ENCODE measurements around the gene MPP2. TPM values are rescaled to one million over a fixed set of nuclear protein-coding genes. Genes with fewer than 3 reads are reported as not detected.
A peak's percentile ranks its signal among the peaks of the same experiment; 100 is the strongest.

The MPP2 gene, protein sequence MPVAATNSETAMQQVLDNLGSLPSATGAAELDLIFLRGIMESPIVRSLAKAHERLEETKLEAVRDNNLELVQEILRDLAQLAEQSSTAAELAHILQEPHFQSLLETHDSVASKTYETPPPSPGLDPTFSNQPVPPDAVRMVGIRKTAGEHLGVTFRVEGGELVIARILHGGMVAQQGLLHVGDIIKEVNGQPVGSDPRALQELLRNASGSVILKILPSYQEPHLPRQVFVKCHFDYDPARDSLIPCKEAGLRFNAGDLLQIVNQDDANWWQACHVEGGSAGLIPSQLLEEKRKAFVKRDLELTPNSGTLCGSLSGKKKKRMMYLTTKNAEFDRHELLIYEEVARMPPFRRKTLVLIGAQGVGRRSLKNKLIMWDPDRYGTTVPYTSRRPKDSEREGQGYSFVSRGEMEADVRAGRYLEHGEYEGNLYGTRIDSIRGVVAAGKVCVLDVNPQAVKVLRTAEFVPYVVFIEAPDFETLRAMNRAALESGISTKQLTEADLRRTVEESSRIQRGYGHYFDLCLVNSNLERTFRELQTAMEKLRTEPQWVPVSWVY
- total RNA-seq (2011; cell fraction: chromatin; rRNA removed; ENCODE audit: low replicate concordance): 0.30 and 1.5 TPM in 2 replicates
- total RNA-seq (2011; cell fraction: nucleolus; rRNA removed): 1.2 and 1.8 TPM in 2 replicates
- 0.66 and 0.99 TPM in 2 replicates for total RNA-seq (2011; cell fraction: nucleoplasm; rRNA removed)
- 0.14 and 0.41 TPM in 2 replicates for total RNA-seq (2014; rRNA removed)
- 0.35 and 0.44 TPM in 2 replicates for total RNA-seq (2014; rRNA removed; fragmentation: Illumina TruSeq; extraction: Trizol)
- total RNA-seq (2015; rRNA removed; fragmentation: Illumina TruSeq; extraction: Trizol): 0.26 and 0.33 TPM in 2 replicates
- 0.45 and 0.53 TPM in 2 replicates for total RNA-seq (2021)
- polyA plus RNA-seq (2011; rRNA removed): 1.0 and 1.2 TPM in 2 replicates
- 1.3 and 1.5 TPM in 2 replicates for polyA plus RNA-seq (2011; cell fraction: cytosol; rRNA removed)
- 1.4 and 1.6 TPM in 2 replicates for polyA plus RNA-seq (2011; cell fraction: nucleus; rRNA removed)
- polyA plus RNA-seq (2012): 0.19 and 0.34 TPM in 2 replicates
- polyA plus RNA-seq (2014; fragmentation: Illumina TruSeq; extraction: Trizol): 0.24 and 0.28 TPM in 2 replicates
- under 1 TPM; 0.04 TPM for polyA plus RNA-seq (2014; fragmentation: Nextera tagmentation; extraction: Ambion mirVana)
- 0.12 and 0.39 TPM in 2 replicates for polyA plus RNA-seq (2014; rRNA removed)
- 0.99 and 1.5 TPM in 2 replicates for polyA minus RNA-seq (2011; rRNA and poly(A)+ RNA removed)
- polyA minus RNA-seq (2011; cell fraction: cytosol; rRNA and poly(A)+ RNA removed): 1.2 and 1.3 TPM in 2 replicates
- 0.89 and 1.9 TPM in 2 replicates for polyA minus RNA-seq (2011; cell fraction: nucleus; rRNA and poly(A)+ RNA removed)
- Bru-seq, nascent RNA: percentile 22 among the genes with signal in this experiment
- BruChase-seq, experiment 1, labeled RNA remaining after a 2-hour chase: percentile 14 among the genes with signal in this experiment
- BruChase-seq, experiment 2, labeled RNA remaining after a 6-hour chase: percentile 13 among the genes with signal in this experiment
- long read RNA-seq, experiment 1, partial matches to known transcripts: 1 of 1 reads
- long read RNA-seq, experiment 1, other reads (novel, unspliced or antisense): 0 of 1 reads
- long read RNA-seq, experiment 2: 0 reads
- long read RNA-seq, experiment 3: 0 reads

DNA sequence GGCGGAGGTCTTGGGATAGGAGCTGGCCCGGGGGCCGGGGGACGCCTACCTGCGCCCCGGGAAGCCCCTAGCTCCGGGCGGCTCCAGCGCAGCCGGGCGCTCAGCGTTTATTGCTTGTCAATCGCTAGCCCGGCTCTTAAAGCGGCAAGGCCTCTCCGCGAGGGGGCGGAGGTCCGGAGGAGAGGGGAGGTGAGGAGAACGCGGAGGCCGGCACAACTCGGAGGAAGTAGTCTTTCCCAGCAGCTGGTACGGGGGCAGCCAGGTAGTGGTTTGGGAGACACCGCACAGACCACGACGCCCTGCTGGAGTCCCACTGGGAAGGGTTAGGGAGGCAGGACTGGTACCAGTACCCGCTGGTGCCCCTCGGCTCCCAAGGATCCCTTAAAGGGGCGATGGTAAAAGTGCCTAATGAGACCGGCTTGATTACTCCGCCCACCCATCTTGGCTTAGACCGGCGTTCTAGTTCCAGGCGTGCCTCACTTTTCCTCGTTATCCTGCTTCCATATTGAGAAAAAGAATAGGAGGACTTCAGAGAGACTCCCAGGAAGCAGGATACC, at the start of gene MPP2:
Gene MPP2 (minus strand): TSS at position 112 of the 557 bp plus-strand sequence. CDS start 3,076 bp downstream, outside the sequence.
- ATAC-seq (peak; percentile 84), DNase-seq (ENCODE audit: extremely low read depth in 1 of 4, low spot score in 3 of 4) (peak; percentile 67 to 80 (median 77)), FAIRE-seq (no peak)
- Histone ChIP-seq H3K9ac (ENCODE audit: insufficient read depth in 1 of 2, low read depth in 2 of 2, low read length in 2 of 2) (peak within 1 kb of the TSS in 1 of 2 experiments; percentile 68; a peak in 2 of 4 replicates), H3K36me3 (ENCODE audit: control insufficient read depth, insufficient read depth, low read length) (no peaks in the 10 kb centered on the region), H3K27ac (ENCODE audit: extremely low read depth, low read depth, low read length) (no peak within 1 kb of the TSS), H3K4me1 (replicated peaks in 1 of 2; ENCODE audit: control insufficient read depth in 2 of 2, insufficient read depth in 2 of 2, low read length in 2 of 2) (peaks cover 0 to 23% of the 10 kb centered on the region in 2 experiments; a peak in 3 of 5 replicates), H3K4me2 (ENCODE audit: insufficient read depth, low read length) (peak within 1 kb of the TSS; percentile 74), H3K9me3 (replicated peaks; ENCODE audit: control insufficient read depth, insufficient read depth, low read depth, low read length) (no peaks in the 10 kb centered on the region), H3K4me3 (peak within 1 kb of the TSS; percentile 8; the same call in 1 of the 2 replicates), H2AFZ (ENCODE audit: low read depth, low read length) (peak within 1 kb of the TSS; percentile 88), H3K9me1 (ENCODE audit: control insufficient read depth, insufficient read depth, low read length) (no peaks in the 10 kb centered on the region), H4K20me1 (replicated peaks; ENCODE audit: control insufficient read depth, insufficient read depth, low read length) (peaks cover 6% of the 10 kb centered on the region; the same call in 1 of the 2 replicates), H3K27me3 (ENCODE audit: control insufficient read depth in 2 of 2, insufficient read depth in 2 of 2, low read length in 2 of 2) (peaks cover 27 to 56% of the 10 kb centered on the region in 2 experiments), H3K79me2 (ENCODE audit: control insufficient read depth, insufficient read depth, low read length) (no peaks in the 10 kb centered on the region)
- intact Hi-C loops (cut with micrococcal nuclease) (no loop called here), in situ Hi-C loops (cut with MboI) (no loop called here)
- CTCF ChIA-PET (ENCODE audit: low intra/inter-chr PET ratio): interaction anchor here (0.5 to 1.5 kb wide), 2 partner anchors 76 to 89 kb away, joined by 3 to 9 read pairs; no protein-coding TSS in a partner anchor
- POLR2A ChIA-PET: interaction anchor here (0.6 to 1.0 kb wide), 3 partner anchors 16 to 117 kb away, joined by 3 to 4 read pairs (median 3); no protein-coding TSS in a partner anchor
- no TSS peak for BruUV-seq (replicated peaks)
- WGBS (ENCODE audit: insufficient coverage, low coverage, missing lambda C conversion rate): under 1% methylated on average over 26 of the region's 36 CpGs
- peak; percentile 85; the same call in 1 of the 2 replicates for TF ChIP-seq TOE1 (IDR thresholded peaks at IDR 0.05; ENCODE audit: borderline replicate concordance)
- no peak for TF ChIP-seq TOE1 (CRISPR knock-in tag; IDR thresholded peaks at IDR 0.05; ENCODE audit: borderline replicate concordance, low read depth)
- TF ChIP-seq U2AF2 (optimal IDR thresholded peaks at IDR 0.05; ENCODE audit: low read depth, low read length): no peak
- no peak for TF ChIP-seq MTA1 (IDR thresholded peaks at IDR 0.05; ENCODE audit: borderline replicate concordance)
- TF ChIP-seq CREB1 (IDR thresholded peaks at IDR 0.05): no peak
- TF ChIP-seq CREB1 (CRISPR knock-in tag; IDR thresholded peaks at IDR 0.05): no peak
- TF ChIP-seq, protein P1, sequence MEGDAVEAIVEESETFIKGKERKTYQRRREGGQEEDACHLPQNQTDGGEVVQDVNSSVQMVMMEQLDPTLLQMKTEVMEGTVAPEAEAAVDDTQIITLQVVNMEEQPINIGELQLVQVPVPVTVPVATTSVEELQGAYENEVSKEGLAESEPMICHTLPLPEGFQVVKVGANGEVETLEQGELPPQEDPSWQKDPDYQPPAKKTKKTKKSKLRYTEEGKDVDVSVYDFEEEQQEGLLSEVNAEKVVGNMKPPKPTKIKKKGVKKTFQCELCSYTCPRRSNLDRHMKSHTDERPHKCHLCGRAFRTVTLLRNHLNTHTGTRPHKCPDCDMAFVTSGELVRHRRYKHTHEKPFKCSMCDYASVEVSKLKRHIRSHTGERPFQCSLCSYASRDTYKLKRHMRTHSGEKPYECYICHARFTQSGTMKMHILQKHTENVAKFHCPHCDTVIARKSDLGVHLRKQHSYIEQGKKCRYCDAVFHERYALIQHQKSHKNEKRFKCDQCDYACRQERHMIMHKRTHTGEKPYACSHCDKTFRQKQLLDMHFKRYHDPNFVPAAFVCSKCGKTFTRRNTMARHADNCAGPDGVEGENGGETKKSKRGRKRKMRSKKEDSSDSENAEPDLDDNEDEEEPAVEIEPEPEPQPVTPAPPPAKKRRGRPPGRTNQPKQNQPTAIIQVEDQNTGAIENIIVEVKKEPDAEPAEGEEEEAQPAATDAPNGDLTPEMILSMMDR (IDR thresholded peaks at IDR 0.05 in 2 of 3, conservative IDR thresholded peaks at IDR 0.05 in 1 of 3; ENCODE audit: insufficient read depth in 2 of 3, low read depth in 1 of 3, low read length in 3 of 3): 0 out of 6 replicates have a peak, but pooled peaks of 1 of the 3 experiments have one; percentile 4
- TF ChIP-seq CREBBP (IDR thresholded peaks at IDR 0.05; ENCODE audit: low read depth, low read length): no peak
- TF ChIP-seq NFRKB (IDR thresholded peaks at IDR 0.05; ENCODE audit: low read depth): no peak
- no peak for TF ChIP-seq NCOR1 (IDR thresholded peaks at IDR 0.05)
- TF ChIP-seq ZBTB7A (IDR thresholded peaks at IDR 0.05; ENCODE audit: borderline replicate concordance, control insufficient read depth, low read depth, low read length): peak; percentile 43; the same call in 1 of the 2 replicates
- TF ChIP-seq MEIS2 (IDR thresholded peaks at IDR 0.05; ENCODE audit: partially characterized antibody): peak; percentile 44
- TF ChIP-seq MYBL2 (IDR thresholded peaks at IDR 0.05; ENCODE audit: low read depth): no peak
- no peak for TF ChIP-seq MYBL2 (CRISPR knock-in tag; IDR thresholded peaks at IDR 0.05; ENCODE audit: borderline replicate concordance)

All from K562 (cell line).